Measurements from ENCODE around the gene UNC93A.
"Not testable (repeated sequence)": the region's sequence is repeated elsewhere in the genome, so short reads cannot be mapped to it uniquely, and the experiment has no call there.

UNC93A gene

GRCh38 chr6:167266057-167266829, 24.9 kb upstream of the UNC93A start:
- not testable (repeated sequence) for H3K27ac Mint-ChIP-seq; ATAC-seq (replicated peaks); H3K4me1 Mint-ChIP-seq; H3K9me3 Mint-ChIP-seq; H3K36me3 Mint-ChIP-seq; DNase-seq; H3K4me3 Mint-ChIP-seq
- peaks cover 48 to 56% of the 10 kb centered on the region in 2 donors for H3K27me3 Mint-ChIP-seq

- ATAC-seq (replicated peaks) (no peak), DNase-seq (no peak)
- no peaks in the 10 kb centered on the region for H3K36me3 Mint-ChIP-seq
- H3K4me1 Mint-ChIP-seq: no peaks in the 10 kb centered on the region
- H3K4me3 Mint-ChIP-seq: no peak overlapping the region
- H3K27ac Mint-ChIP-seq: no peak overlapping the region
- H3K9me3 Mint-ChIP-seq: peaks cover 0 to 8% of the 10 kb centered on the region in 2 donors
- peaks cover 40 to 49% of the 10 kb centered on the region in 2 donors for H3K27me3 Mint-ChIP-seq
Observed at GRCh38 chr6:167266830-167267555, 24.1 kb upstream of the UNC93A start.

- H3K27ac Mint-ChIP-seq: not testable (repeated sequence)
Observed at GRCh38 chr6:167267556-167267898, 23.6 kb upstream of the UNC93A start.

GRCh38 chr6:167267921-167268401, 23.2 kb upstream of the UNC93A start:
- H3K9me3 Mint-ChIP-seq: peaks cover 0 to 6% of the 10 kb centered on the region in 2 donors
- peaks cover 30 to 41% of the 10 kb centered on the region in 2 donors for H3K27me3 Mint-ChIP-seq
- no peaks in the 10 kb centered on the region for H3K4me1 Mint-ChIP-seq
- DNase-seq (no peak), ATAC-seq (replicated peaks) (no peak)
- H3K27ac Mint-ChIP-seq: no peak overlapping the region
- no peaks in the 10 kb centered on the region for H3K36me3 Mint-ChIP-seq
- no peak overlapping the region for H3K4me3 Mint-ChIP-seq

More at GRCh38 chr6:167267556-167267898, 23.6 kb upstream of the UNC93A start:
- H3K4me3 Mint-ChIP-seq; H3K4me1 Mint-ChIP-seq; ATAC-seq (replicated peaks); H3K9me3 Mint-ChIP-seq; DNase-seq; H3K36me3 Mint-ChIP-seq: not testable (repeated sequence)
- peaks cover 35 to 45% of the 10 kb centered on the region in 2 donors for H3K27me3 Mint-ChIP-seq

GRCh38 chr6:167268683-167269280, 22.3 kb upstream of the UNC93A start:
- no peak overlapping the region for H3K27ac Mint-ChIP-seq
- H3K9me3 Mint-ChIP-seq: peaks cover 0 to 3% of the 10 kb centered on the region in 2 donors
- DNase-seq (no peak), ATAC-seq (replicated peaks) (no peak)
- peaks cover 22 to 35% of the 10 kb centered on the region in 2 donors for H3K27me3 Mint-ChIP-seq
- no peaks in the 10 kb centered on the region for H3K36me3 Mint-ChIP-seq
- no peak overlapping the region for H3K4me3 Mint-ChIP-seq
- no peaks in the 10 kb centered on the region for H3K4me1 Mint-ChIP-seq

GRCh38 chr6:167270499-167271311, 20.4 kb upstream of the UNC93A start:
- ATAC-seq (replicated peaks) (no peak), DNase-seq (no peak)
- no peak overlapping the region for H3K4me3 Mint-ChIP-seq
- peaks cover 19 to 28% of the 10 kb centered on the region in 2 donors for H3K27me3 Mint-ChIP-seq
- H3K27ac Mint-ChIP-seq: no peak overlapping the region
- H3K9me3 Mint-ChIP-seq: no peaks in the 10 kb centered on the region
- no peaks in the 10 kb centered on the region for H3K4me1 Mint-ChIP-seq
- H3K36me3 Mint-ChIP-seq: no peaks in the 10 kb centered on the region

GRCh38 chr6:167272151-167272550, 19.0 kb upstream of the UNC93A start:
- Mint-ChIP-seq H3K27ac (no peak overlapping the region), H3K36me3 (no peaks in the 10 kb centered on the region), H3K4me3 (no peak overlapping the region), H3K27me3 (peaks cover 22 to 23% of the 10 kb centered on the region in 2 donors), H3K9me3 (no peaks in the 10 kb centered on the region), H3K4me1 (no peaks in the 10 kb centered on the region)
- no peak for DNase-seq
- ATAC-seq (replicated peaks): no peak

GRCh38 chr6:167272696-167273379, 18.3 kb upstream of the UNC93A start:
- no peak for DNase-seq
- no peaks in the 10 kb centered on the region for H3K36me3 Mint-ChIP-seq
- no peak overlapping the region for H3K27ac Mint-ChIP-seq
- H3K4me1 Mint-ChIP-seq: no peaks in the 10 kb centered on the region
- ATAC-seq (replicated peaks): no peak
- no peak overlapping the region for H3K4me3 Mint-ChIP-seq
- H3K27me3 Mint-ChIP-seq: peaks cover 24 to 27% of the 10 kb centered on the region in 2 donors
- no peaks in the 10 kb centered on the region for H3K9me3 Mint-ChIP-seq

GRCh38 chr6:167274270-167274669, 16.8 kb upstream of the UNC93A start:
- H3K9me3 Mint-ChIP-seq: no peaks in the 10 kb centered on the region
- H3K4me1 Mint-ChIP-seq: no peaks in the 10 kb centered on the region
- H3K27me3 Mint-ChIP-seq: peaks cover 21 to 30% of the 10 kb centered on the region in 2 donors
- H3K27ac Mint-ChIP-seq: no peak overlapping the region
- H3K36me3 Mint-ChIP-seq: no peaks in the 10 kb centered on the region
- H3K4me3 Mint-ChIP-seq: no peak overlapping the region
- ATAC-seq (replicated peaks) (no peak), DNase-seq (no peak)

GRCh38 chr6:167275001-167275400, 16.1 kb upstream of the UNC93A start:
- H3K27me3 Mint-ChIP-seq: peaks cover 21 to 30% of the 10 kb centered on the region in 2 donors

GRCh38 chr6:167275436-167275835, 15.7 kb upstream of the UNC93A start:
- Mint-ChIP-seq H3K36me3 (no peaks in the 10 kb centered on the region), H3K9me3 (no peaks in the 10 kb centered on the region), H3K4me1 (no peaks in the 10 kb centered on the region), H3K27ac (no peak overlapping the region), H3K4me3 (no peak overlapping the region), H3K27me3 (peaks cover 16 to 26% of the 10 kb centered on the region in 2 donors)
- ATAC-seq (replicated peaks) (no peak), DNase-seq (no peak)

More at GRCh38 chr6:167275001-167275400, 16.1 kb upstream of the UNC93A start:
- Mint-ChIP-seq H3K27ac (no peak overlapping the region), H3K36me3 (no peaks in the 10 kb centered on the region), H3K4me3 (no peak overlapping the region), H3K4me1 (no peaks in the 10 kb centered on the region), H3K9me3 (no peaks in the 10 kb centered on the region)
- ATAC-seq (replicated peaks): no peak
- no peak for DNase-seq

GRCh38 chr6:167276772-167277533, 14.2 kb upstream of the UNC93A start:
- DNase-seq (no peak), ATAC-seq (replicated peaks) (no peak)
- no peak overlapping the region for H3K27ac Mint-ChIP-seq
- no peak overlapping the region for H3K4me3 Mint-ChIP-seq
- no peaks in the 10 kb centered on the region for H3K4me1 Mint-ChIP-seq
- no peaks in the 10 kb centered on the region for H3K9me3 Mint-ChIP-seq
- no peaks in the 10 kb centered on the region for H3K36me3 Mint-ChIP-seq
- H3K27me3 Mint-ChIP-seq: peaks cover 14 to 20% of the 10 kb centered on the region in 2 donors
